Activated CD8-positive, alpha-beta memory T cell treated with anti-CD3 and anti-CD28 coated beads for 36 hours (primary cell): ENCODE results near the gene ZNF280C. TPM values are rescaled to one million over a fixed set of nuclear protein-coding genes. Genes with fewer than 3 reads are reported as not detected.
"Not testable (repeated sequence)": the region's sequence is repeated elsewhere in the genome, so short reads cannot be mapped to it uniquely, and the experiment has no call there.

Experiments
- CTCF ChIA-PET: fragments of 350-600 bp; sonication (Branson Sonifier 250); formaldehyde crosslinking; loops from one replicate; lab custom pipeline; 2021; ENCODE audit warnings: antibody characterized with exemption; lab: Charles Lee
- POLR2A ChIA-PET: fragments of 350-600 bp; sonication (Branson Sonifier 250); formaldehyde crosslinking; loops from one replicate; lab custom pipeline; 2021; ENCODE audit warnings: antibody characterized with exemption; lab: Charles Lee
- total RNA-seq, 2 experiments: library from RNA; stranded (reverse); gene quantifications; one replicate each; pipeline ENCODE4 v1.2.3, GENCODE V29; 2021

The ZNF280C gene
- total RNA-seq, 2 experiments from 2014 or later, result 7.1 TPM

DNA sequence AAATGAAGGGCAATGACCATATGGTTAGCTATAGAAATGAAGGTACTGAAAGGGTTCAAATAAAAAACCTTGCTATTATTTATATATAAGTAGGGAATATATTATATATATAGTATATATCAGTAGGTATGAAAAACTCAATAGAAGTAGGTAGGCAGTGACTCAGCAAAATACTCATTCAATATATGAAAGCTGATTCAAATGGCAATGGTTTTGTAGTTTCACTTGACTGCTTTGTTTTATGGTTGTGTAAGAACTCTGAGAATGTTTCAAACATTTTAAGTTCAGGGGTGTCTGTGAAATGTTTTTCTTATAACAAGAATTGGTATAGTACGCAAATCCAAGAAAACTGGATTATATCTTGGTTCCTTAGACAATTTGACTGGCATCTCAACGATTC, 4.1 kb downstream of the ZNF280C start:
- ChIA-PET POLR2A (no interaction called here), CTCF (no interaction called here)

DNA sequence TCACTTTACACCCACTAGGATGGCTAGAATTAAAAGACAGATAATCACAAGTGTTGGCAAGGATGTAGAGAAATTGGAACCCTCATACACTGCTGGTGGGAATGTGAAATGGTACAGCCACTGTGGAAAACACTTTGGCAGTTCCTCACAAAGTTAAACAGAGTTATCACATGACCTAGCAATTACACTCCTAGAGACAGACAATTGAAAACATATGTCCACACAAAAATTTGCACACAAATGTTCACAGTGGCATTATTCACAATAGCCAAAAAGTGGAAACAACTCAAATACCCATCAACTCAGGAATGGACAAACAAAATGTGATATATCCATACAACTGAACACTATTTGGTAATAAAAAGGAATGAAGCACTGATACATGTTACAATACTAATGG, 5.7 kb downstream of the ZNF280C start:
- ChIA-PET POLR2A (no interaction called here), CTCF (no interaction called here)

DNA sequence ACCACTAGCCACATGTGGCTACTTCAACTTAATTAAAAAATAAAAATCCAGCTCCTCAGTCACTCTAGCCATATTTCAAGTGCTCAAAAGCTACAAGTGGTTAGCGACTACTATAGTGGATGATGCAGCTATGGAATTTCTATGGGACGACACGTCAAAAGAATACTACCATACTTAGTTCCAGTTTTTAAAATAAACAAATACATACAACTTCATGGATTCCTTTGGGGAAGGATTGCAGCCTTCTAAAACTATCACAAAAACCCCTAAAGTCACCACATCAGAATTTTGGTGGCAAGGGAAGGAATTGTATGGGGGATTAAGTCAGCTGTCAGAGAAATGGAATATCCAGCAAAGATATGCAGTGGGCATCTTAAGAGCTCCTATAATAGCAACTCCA, 6.5 kb downstream of the ZNF280C start:
- CTCF ChIA-PET, result no interaction called here
- POLR2A ChIA-PET, result no interaction called here

DNA sequence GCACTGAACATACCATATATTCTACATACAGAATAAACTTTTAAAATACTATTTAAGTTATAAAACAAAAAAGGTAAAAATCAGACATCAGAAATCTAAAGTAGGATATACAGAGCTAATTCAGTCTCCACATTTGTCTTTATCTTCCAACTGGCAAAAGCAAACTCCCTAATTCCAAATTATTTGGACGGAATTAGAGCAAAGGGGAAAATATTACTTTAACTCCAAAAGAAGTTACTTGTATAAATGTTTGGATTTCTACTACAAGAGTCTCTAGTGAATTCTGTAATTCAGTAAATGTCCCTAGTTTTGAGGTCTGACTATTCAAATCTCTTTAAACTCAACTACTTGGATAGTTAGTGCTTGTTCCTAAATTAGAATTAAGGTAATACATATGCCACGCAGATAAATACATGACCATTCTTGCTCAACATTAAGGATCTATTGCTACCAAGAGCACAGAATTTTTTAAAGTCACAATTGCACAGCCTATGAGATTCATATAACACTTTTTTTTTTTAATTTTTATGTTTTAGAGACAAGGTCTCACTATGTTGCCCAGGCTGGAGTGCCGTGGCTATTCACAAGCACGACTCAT, 7.3 kb downstream of the ZNF280C start:
- POLR2A ChIA-PET, result no interaction called here

DNA sequence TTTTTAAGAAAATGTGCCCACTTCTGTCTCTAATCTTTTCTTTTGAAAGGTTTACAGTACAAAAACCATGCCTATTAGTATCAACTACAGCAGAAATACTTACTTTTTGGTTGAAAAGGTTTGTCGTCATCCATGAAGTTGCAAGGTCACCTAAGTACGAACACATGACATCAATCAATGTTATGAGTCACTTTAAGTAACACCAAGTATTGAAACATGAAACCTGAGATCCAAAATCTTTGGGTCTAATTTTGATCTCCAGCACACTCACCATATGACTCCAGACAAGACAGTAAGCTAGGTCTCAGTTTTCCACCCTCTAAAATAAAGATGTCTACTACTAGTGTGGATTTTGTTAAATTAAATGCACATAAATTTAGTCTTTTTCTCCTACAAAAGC, 8.4 kb downstream of the ZNF280C start:
- POLR2A ChIA-PET, result no interaction called here
- CTCF ChIA-PET, result no interaction called here

More for the DNA sequence above, 7.3 kb downstream of the ZNF280C start:
- CTCF ChIA-PET, result no interaction called here

DNA sequence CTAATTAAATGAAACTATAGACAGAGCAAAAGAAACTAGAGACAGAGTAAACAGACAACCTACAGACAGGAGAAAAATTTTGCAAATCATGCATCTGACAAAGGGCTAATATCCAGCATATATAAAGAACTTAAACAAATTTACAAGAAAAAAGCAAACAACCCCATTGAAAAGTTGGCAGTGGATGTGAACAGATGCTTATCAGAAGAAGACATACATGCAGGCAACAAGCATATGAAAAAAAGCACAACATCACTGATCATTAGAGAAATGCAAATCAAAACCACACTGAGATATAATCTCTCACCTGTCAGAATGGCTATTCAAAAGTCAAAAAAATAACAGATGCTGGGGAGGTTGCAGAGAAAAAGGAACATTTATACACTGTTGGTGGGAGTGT, 14.8 kb downstream of the ZNF280C start:
- CTCF ChIA-PET, result no interaction called here

DNA sequence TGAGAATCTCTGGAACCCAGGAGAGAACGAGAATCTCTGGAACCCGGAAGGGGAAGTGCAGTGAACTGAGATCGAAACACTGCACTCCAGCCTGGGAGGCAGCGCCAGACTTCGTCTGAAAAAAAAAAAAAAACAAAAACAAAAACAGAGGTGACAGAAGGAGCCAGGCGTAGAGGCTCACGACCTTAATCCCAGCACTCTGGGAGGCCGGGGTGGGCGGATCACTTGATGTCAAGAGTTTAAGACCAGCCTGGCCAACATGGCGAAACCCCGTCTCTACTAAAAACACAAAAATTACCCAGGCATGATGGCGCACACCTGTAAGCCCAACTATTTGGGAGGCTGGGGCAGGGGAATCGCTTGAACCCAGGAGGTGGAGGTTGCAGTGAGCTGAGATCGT, 17.0 kb downstream of the ZNF280C start:
- ChIA-PET CTCF (interaction anchor here (0.7 kb wide), 1 partner anchor 27 kb away, joined by 3 read pairs; no protein-coding TSS in a partner anchor), POLR2A (no interaction called here)

More for the DNA sequence above, 14.8 kb downstream of the ZNF280C start:
- POLR2A ChIA-PET, result no interaction called here

DNA sequence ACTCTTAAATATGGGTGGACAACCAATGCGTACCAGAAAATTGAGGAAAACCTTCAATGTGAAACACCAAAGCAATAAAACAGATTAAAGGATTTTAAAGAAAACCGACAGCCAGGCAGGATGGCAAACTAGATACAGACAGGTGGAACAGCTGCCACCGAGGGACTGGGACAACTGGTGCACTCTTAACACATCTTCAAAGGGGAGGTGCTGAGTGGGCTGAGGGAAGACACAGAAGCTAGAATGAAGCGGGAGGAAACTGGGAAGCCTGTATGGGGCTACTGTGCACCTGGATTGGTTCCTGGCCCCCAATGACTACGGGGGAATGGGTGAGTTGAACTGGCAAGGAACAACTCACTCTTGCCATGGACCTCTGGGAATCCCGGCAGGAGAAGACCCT, 20.7 kb downstream of the ZNF280C start:
- CTCF ChIA-PET, result no interaction called here
- POLR2A ChIA-PET, result no interaction called here

DNA sequence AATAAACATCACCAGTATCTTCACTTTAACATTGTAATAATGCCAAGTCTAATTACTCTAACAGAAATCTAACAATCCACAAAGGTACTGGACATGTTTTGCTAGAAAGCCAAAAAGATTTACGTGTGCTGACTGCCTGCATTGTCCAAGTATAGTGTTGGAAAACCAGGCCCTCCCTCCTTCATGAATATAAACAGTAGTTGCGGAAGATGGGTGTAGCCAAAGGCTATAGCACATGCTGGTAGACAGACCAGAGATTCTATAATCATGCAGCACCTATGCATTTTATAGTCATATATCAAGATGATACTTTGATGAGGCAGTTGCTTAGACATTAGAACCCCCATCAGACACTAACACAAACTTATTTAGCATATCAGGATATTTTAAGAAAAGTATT, 22.6 kb downstream of the ZNF280C start:
- ChIA-PET CTCF (no interaction called here), POLR2A (no interaction called here)

DNA sequence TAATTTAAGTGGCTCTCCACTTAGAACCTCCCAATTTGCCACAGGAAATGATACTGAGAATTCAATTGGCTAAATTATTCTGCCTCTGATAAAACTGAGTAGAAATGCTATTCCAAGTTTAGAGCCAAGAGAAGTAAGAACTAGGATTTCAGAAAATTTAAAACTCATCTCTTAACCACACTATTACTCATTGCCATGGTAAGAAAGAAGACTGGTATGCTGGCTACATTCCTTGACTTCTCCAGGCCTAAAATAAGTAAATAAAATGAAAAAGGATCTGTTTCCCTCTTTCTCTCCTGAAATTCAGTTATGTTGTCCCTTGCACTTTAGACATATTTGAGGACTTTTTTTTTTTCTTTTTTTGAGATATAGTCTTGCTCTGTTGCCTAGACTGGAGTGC, 23.3 kb downstream of the ZNF280C start:
- ChIA-PET POLR2A (no interaction called here), CTCF (no interaction called here)

DNA sequence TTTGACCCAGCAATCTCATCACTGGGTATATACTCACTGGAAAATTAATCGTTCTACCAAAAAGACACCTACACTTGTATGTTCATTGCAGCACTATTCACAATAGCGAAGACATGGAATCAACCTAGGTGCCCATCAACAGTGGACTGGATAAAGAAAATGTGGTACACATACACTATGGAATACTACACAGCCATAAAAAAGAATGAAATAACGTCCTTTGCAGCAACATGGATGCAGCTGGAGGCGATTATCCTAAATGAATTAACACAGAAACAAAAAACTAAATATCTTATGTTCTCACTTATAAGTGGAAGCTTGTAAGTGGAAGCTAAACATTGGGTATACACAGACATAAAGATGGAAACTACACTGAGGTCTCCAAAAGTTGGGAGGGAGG, 37.5 kb downstream of the ZNF280C start:
- POLR2A ChIA-PET, CTCF ChIA-PET: not testable (repeated sequence)

DNA sequence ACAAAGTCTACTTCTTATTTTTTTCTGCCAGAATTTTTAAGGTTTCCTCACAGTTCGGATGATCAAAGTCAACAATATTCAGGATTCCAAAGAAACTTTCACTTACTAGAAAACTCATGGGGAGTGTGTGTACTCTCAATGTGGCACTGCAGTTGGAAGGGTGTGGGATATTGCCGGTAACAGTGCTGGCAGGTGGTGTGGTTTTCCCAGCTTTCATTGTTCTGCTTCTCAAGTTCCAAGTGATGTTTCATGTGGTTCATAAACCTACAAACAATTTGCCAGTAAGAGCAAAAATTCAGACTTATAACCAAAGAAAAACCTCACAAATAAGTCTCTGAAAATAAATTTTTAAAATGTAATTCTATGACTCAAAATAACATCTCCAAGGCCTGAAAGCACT, 39.8 kb downstream of the ZNF280C start:
- CTCF ChIA-PET, result no interaction called here
- POLR2A ChIA-PET, result no interaction called here

DNA sequence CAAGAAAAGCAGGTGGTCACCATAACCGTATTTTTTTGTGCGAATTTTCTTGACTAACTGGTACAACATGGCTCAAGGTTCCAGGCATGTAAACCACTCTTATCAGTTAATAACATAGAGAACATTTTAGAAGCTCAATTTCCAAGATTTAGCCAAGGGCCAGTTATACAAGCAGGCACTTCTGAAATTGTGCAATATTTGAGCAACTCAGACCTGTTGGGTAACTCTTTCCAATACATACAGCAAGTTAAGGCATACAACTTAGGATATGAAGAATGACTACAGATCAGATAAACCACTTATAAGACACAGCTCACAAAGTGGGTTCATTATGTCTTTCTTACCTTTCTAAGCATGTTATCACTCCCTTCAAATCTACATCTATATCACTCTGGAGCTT, 43.9 kb downstream of the ZNF280C start:
- ChIA-PET POLR2A (no interaction called here), CTCF (interaction anchor here (0.5 kb wide), 1 partner anchor 27 kb away, joined by 3 read pairs; no protein-coding TSS in a partner anchor)

DNA sequence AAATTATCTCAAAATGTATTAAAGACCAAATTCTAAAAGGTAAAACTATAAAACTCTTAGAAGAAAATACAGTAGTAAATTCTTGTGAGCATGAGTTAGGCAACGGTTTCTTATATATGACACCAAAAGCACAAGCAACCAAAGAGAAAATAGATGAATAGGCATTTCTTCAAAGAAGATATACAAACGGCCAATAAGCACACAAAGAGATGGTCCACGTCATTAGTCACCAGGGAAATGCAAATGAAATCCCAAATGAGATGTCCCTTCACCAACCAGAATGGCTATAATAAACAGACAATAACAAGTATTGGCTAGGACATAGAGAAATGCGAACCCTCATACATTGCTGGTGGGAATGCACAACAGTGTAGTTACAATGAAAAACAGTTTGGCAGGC, 52.4 kb downstream of the ZNF280C start:
- ChIA-PET CTCF (no interaction called here), POLR2A (no interaction called here)

DNA sequence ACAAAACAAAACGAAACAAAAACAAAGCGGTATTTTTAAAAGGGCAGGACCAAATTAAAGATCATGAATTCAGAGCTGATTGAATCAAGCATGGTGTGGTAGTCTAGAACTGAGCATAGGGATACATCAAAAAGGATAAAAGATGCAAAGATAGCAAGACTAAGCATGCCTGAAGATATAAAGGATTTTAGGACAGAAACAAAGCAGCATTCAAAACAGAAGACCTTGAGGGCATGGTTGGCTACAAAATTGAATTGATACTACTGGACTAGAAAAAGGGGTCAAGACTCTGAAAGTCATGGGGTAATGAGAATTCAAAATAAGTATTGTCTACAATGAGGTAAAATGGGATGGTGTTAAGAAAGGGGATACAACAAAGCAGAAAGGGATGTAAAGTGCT, 55.3 kb downstream of the ZNF280C start:
- POLR2A ChIA-PET, result no interaction called here
- CTCF ChIA-PET, result no interaction called here

DNA sequence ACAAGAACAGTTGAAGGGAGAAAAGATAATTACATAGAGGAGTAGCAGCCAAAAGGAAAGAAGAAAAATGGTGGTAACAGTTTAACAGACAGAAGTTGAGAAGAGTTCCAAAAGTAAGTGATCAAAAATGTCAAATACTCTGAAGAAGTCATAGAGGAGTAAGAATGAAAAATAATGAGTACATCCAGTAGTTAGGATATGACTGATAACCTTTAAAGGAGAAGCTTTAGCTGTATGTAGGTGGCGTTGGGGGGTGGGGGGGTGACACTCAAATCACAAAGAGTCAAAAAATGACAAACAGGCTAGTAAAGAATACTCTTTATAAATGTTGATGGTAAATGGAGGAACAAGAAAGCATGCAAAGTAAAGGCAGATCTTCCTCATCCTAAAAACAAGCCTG, 56.3 kb downstream of the ZNF280C start:
- ChIA-PET CTCF (no interaction called here), POLR2A (interaction anchor here (0.6 to 1.1 kb wide), 2 partner anchors 55 to 285 kb away, joined by 4 read pairs; no protein-coding TSS in a partner anchor)

DNA sequence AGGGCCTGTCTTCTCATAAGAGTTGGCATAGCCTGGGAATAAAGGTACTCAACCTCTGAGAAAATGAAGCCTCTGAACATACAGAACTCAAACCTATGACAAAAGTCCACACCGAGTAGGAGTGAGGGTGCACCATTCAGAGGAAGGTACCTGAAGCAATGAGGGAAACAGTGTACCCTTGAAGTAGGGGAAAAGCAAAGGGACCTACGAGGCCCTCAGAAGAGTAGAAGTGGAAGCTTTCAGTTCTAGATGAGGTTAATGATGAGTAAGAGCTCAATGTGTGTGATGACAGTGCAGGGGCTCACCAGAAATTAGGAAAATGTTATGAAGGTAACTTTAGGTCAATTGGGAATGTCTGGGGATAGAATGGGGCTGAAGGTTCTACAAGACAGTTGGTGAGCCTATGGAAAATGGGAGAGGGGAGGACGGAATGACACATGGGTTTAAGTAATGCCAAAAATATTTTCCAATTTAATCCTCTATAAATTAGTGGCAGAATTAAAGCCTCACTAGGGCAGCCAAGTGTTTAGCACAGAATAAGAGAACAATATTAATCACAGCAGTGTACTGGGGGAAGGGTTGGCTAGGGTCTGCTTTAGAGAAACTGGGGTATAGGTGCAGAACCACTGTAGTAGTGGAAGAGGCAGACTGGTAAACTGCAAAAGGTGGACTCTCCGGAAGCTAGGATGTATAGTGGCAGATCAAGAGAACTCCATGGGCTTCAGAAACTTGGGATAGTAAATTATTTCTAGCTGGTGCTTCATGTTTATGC, 57.1 kb downstream of the ZNF280C start:
- ChIA-PET CTCF (no interaction called here), POLR2A (interaction anchor here (0.6 to 1.1 kb wide), 3 partner anchors 38 to 284 kb away, joined by 3 to 4 read pairs (median 4); no protein-coding TSS in a partner anchor)

DNA sequence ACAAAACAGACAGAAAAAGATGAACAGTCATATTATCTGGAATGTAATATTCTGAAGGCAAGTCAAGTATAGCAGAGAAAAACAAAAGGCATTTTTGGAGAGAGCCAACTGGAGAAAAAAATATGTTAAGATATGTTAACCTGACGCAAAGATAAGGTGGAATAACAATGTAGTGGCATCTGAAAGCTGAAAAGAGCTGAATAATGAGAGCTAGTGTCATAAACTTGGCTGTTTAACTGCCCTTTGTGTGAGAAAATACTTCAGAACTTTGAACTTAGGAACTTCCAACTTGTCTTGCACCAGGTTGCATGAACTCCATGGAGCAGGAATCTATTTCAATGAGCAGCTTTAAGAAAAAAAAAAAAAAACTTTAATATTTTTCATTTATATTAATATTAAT, 64.1 kb downstream of the ZNF280C start:
- CTCF ChIA-PET, result interaction anchor here (1.0 to 1.1 kb wide), 2 partner anchors 9 to 16 kb away, joined by 3 read pairs; no protein-coding TSS in a partner anchor
- POLR2A ChIA-PET, result no interaction called here

DNA sequence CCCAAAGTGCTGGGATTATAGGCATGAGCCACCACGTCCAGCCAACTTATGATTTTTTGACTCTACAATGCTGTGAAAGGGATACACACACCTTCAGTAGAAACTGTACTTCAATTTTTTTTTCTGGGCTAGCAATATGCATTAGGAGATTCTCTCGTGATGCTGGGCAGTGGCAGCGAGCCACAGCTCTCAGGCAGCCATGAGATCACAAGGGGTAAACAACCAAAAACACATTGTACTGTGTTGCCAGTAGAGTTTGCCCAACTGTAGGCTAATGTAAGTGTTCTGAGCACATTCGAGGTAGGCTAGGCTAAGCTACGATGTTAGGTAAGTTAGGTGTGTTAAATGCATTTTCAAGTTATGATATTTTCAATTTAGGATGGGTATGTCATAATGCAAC, 71.2 kb downstream of the ZNF280C start:
- ChIA-PET POLR2A (interaction anchor here (0.6 kb wide), 1 partner anchor 208 kb away, joined by 4 read pairs; no protein-coding TSS in a partner anchor), CTCF (interaction anchor here (0.7 to 0.8 kb wide), 2 partner anchors 42 to 118 kb away, joined by 4 to 5 read pairs; no protein-coding TSS in a partner anchor)

DNA sequence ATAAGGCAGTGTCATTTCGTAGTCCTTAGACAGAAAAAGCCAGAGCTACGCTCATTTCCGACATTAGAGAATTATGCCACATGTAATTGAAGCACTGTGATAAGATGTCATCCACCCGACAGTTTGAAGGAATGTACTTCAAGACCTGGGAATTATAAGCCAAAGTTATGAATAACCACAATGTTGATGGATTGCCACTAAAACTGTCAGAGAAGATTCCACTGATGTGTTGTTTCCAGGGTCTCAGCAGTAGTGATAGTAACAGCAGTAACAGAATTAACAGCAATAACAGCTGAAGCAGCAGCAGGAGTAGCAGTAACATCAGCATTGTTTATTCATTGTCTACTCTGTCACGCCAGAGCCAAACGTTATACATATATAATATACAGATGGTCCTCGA, 72.2 kb downstream of the ZNF280C start:
- CTCF ChIA-PET, result interaction anchor here (0.7 kb wide), 1 partner anchor 41 kb away, joined by 5 read pairs; no protein-coding TSS in a partner anchor
- POLR2A ChIA-PET, result no interaction called here
